Astrocyte (in vitro differentiated cells and primary cell): ENCODE results near the gene GARIN5A. TPM values are rescaled to one million over a fixed set of nuclear protein-coding genes. Genes with fewer than 3 reads are reported as not detected.
A peak's percentile ranks its signal among the peaks of the same experiment; 100 is the strongest.

Experiments
- DNase-seq: peaks from one replicate; pipeline ENCODE4 v3.0.0-alpha.2; 2010; ENCODE audit warnings: low read depth
- FAIRE-seq: peaks from 2 replicates; lab custom pipeline; 2011; peaks lifted over from hg19 to GRCh38; lab: Jason Lieb, UNC
- H2AFZ ChIP-seq: 2 replicates; pipeline ENCODE4 v1.6.0; 2012; ENCODE audit warnings: low read depth, low read length, inconsistent platforms
- H3K27ac ChIP-seq: 2 replicates; pipeline ENCODE4 v1.5.1; 2011; ENCODE audit warnings: low read depth, low read length, inconsistent platforms
- H3K27me3 ChIP-seq: 2 replicates; pipeline ENCODE4 v1.6.0; 2011; ENCODE audit warnings: low read length, inconsistent platforms; ENCODE audit not compliant: insufficient read depth
- H3K36me3 ChIP-seq: 2 replicates; pipeline ENCODE4 v1.5.1; 2011; ENCODE audit warnings: low read length, inconsistent platforms; ENCODE audit not compliant: insufficient read depth
- H3K4me1 ChIP-seq: 2 replicates; pipeline ENCODE4 v1.5.1; 2011; ENCODE audit warnings: low read length, inconsistent platforms; ENCODE audit not compliant: insufficient read depth
- H3K4me2 ChIP-seq: 2 replicates; pipeline ENCODE4 v1.6.0; 2012; ENCODE audit warnings: low read length, inconsistent platforms
- H3K4me3 ChIP-seq: 2 replicates; pipeline ENCODE4 v1.5.1; 2011; ENCODE audit warnings: low read depth, mild to moderate bottlenecking, low read length, inconsistent platforms; ENCODE audit not compliant: insufficient read depth
- H3K79me2 ChIP-seq: 2 replicates; pipeline ENCODE4 v1.6.0; 2012; ENCODE audit warnings: mild to moderate bottlenecking, low read length, inconsistent platforms; ENCODE audit not compliant: insufficient read depth
- H3K9ac ChIP-seq: 2 replicates; pipeline ENCODE4 v1.6.0; 2012; ENCODE audit warnings: mild to moderate bottlenecking, low read length, inconsistent platforms
- H3K9me3 ChIP-seq: 2 replicates; pipeline ENCODE4 v1.5.1; 2012; ENCODE audit warnings: low read depth, mild to moderate bottlenecking, low read length, inconsistent platforms; ENCODE audit not compliant: insufficient read depth
- H4K20me1 ChIP-seq: 2 replicates; pipeline ENCODE4 v1.6.0; 2012; ENCODE audit warnings: low read length, inconsistent platforms; ENCODE audit not compliant: insufficient read depth
- H3K27ac Mint-ChIP-seq: one replicate; pipeline ENCODE4 v1.8.0; 2021; ENCODE audit warnings: mild to moderate bottlenecking, mixed read lengths; ENCODE audit not compliant: unreplicated experiment
- H3K27me3 Mint-ChIP-seq: one replicate; pipeline ENCODE4 v1.8.0; 2021; ENCODE audit warnings: low read depth, mixed read lengths; ENCODE audit not compliant: unreplicated experiment
- H3K36me3 Mint-ChIP-seq: one replicate; pipeline ENCODE4 v1.8.0; 2021; ENCODE audit warnings: low read depth, mixed read lengths; ENCODE audit not compliant: unreplicated experiment
- H3K4me1 Mint-ChIP-seq: one replicate; pipeline ENCODE4 v1.8.0; 2021; ENCODE audit warnings: low read depth, mixed read lengths; ENCODE audit not compliant: unreplicated experiment
- H3K4me3 Mint-ChIP-seq: one replicate; pipeline ENCODE4 v1.8.0; 2021; ENCODE audit warnings: mild to moderate bottlenecking, moderate library complexity, mixed read lengths; ENCODE audit not compliant: unreplicated experiment
- H3K9me3 Mint-ChIP-seq: one replicate; pipeline ENCODE4 v1.8.0; 2021; ENCODE audit warnings: mild to moderate bottlenecking, mixed read lengths; ENCODE audit not compliant: unreplicated experiment
- EZH2 ChIP-seq: IDR thresholded peaks from 2 replicates; pipeline ENCODE4 v1.6.1; 2012; ENCODE audit warnings: mild to moderate bottlenecking, low read length, inconsistent platforms; ENCODE audit not compliant: insufficient read depth
- total RNA-seq: library from RNA; stranded (reverse); gene quantifications from 2 replicates; pipeline ENCODE4 v1.2.1, GENCODE V29; 2021
- TF ChIP-seq, protein P1 (sequence below): IDR thresholded peaks from 2 replicates; pipeline ENCODE4 v1.5.1; 2011; ENCODE audit warnings: low read depth, mild to moderate bottlenecking, inconsistent platforms, low read length, moderate library complexity; ENCODE audit not compliant: insufficient read depth

The GARIN5A gene
- total RNA-seq, 1 donor from 2014 or later, result not detected

DNA sequence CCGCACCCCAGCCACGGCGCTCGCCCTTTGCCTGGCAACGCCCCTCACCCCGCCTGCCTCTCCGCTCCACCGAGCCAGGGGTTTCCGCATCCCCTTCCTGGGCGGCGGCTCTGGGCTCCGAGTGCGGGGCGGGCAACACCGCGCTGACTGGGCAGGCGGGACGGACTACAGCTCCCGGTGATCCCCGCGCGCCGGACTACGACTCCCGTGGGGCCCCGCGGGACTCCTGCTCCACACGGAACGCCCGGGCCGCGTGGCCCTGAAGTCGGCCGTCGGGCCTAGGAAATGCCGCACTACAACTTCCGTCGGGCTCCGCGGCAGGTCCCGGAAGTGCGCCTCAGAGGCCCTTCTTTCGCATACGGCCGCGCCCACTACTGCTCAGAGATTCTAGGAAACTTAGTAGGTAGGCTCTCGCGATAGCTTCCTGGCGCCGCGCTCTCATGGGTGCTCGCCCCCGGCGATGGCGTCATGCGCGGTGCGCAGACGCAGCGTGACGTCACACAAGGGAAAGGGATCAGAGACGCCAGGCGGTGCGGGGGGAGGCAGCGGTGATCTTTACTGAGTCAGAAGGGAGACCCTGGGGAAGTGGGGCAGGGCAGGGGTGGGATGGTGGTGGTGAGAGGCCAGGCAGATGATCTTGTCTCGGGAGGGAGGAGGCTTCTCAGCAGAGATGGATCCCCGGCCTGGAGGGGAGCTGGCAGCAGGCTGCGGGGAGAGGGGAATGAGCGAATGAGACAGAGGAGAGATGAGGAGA, 34.6 kb upstream of the GARIN5A start, which contains the start of gene JOSD2:
Gene JOSD2, minus strand, starts transcription at position 123 of the 754 bp plus-strand sequence. CDS start 760 bp downstream, outside the sequence.
- no peak within 1 kb of the TSS for H3K27ac Mint-ChIP-seq
- Histone ChIP-seq H2AFZ (peak within 1 kb of the TSS; percentile 92), H3K36me3 (no peaks in the 10 kb centered on the region), H3K4me2 (peak within 1 kb of the TSS; percentile 99), H4K20me1 (no peaks in the 10 kb centered on the region), H3K9ac (peak within 1 kb of the TSS; percentile 84), H3K79me2 (peaks cover 9% of the 10 kb centered on the region), H3K4me1 (peaks cover 4% of the 10 kb centered on the region), H3K27me3 (no peaks in the 10 kb centered on the region), H3K9me3 (no peaks in the 10 kb centered on the region), H3K27ac (peak within 1 kb of the TSS; percentile 45), H3K4me3 (peak within 1 kb of the TSS; percentile 76)
- TF ChIP-seq EZH2, result no peak
- TF ChIP-seq, protein P1, sequence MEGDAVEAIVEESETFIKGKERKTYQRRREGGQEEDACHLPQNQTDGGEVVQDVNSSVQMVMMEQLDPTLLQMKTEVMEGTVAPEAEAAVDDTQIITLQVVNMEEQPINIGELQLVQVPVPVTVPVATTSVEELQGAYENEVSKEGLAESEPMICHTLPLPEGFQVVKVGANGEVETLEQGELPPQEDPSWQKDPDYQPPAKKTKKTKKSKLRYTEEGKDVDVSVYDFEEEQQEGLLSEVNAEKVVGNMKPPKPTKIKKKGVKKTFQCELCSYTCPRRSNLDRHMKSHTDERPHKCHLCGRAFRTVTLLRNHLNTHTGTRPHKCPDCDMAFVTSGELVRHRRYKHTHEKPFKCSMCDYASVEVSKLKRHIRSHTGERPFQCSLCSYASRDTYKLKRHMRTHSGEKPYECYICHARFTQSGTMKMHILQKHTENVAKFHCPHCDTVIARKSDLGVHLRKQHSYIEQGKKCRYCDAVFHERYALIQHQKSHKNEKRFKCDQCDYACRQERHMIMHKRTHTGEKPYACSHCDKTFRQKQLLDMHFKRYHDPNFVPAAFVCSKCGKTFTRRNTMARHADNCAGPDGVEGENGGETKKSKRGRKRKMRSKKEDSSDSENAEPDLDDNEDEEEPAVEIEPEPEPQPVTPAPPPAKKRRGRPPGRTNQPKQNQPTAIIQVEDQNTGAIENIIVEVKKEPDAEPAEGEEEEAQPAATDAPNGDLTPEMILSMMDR, result no peak
- no peaks in the 10 kb centered on the region for H3K27me3 Mint-ChIP-seq
- H3K36me3 Mint-ChIP-seq, result no peaks in the 10 kb centered on the region
- peak; percentile 98 for DNase-seq
- no peaks in the 10 kb centered on the region for H3K4me1 Mint-ChIP-seq
- H3K4me3 Mint-ChIP-seq, result no peak within 1 kb of the TSS
- no peak for FAIRE-seq
- peaks cover 24% of the 10 kb centered on the region for H3K9me3 Mint-ChIP-seq

DNA sequence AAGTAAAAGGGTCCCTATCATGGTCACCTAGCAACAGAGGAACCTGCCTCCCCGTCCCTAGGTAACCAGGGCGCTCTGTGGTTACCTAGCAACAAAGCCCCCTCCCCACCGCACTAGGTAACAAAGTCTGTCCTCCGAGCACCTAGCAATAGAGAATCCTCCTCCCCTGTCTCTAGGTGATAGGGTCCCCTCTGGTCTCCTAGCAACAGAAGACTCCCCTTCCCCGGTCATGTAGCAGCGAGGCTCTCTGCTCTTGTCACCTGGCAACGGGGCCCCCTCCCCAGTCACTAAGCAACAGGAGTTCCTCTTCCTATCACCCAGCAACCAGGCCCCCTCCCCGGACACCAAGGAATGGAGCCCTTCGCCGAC, 34.0 kb upstream of the GARIN5A start:
- TF ChIP-seq, protein P1, result no peak
- no peak for TF ChIP-seq EZH2
- peak overlapping the region; percentile 84 for H3K9ac ChIP-seq
- H4K20me1 ChIP-seq, result no peaks in the 10 kb centered on the region
- Mint-ChIP-seq H3K36me3 (no peaks in the 10 kb centered on the region), H3K4me1 (no peaks in the 10 kb centered on the region), H3K27ac (no peak overlapping the region), H3K9me3 (peaks cover 24% of the 10 kb centered on the region), H3K4me3 (no peak overlapping the region), H3K27me3 (no peaks in the 10 kb centered on the region)
- DNase-seq (peak; percentile 20), FAIRE-seq (no peak)
- H3K27ac ChIP-seq, result peak overlapping the region; percentile 45
- H3K27me3 ChIP-seq, result no peaks in the 10 kb centered on the region
- peak overlapping the region; percentile 76 for H3K4me3 ChIP-seq
- H3K4me1 ChIP-seq, result peaks cover 4% of the 10 kb centered on the region
- H3K79me2 ChIP-seq, result peaks cover 9% of the 10 kb centered on the region
- peak overlapping the region; percentile 58 for H2AFZ ChIP-seq
- no peaks in the 10 kb centered on the region for H3K36me3 ChIP-seq
- peak overlapping the region; percentile 99 for H3K4me2 ChIP-seq
- no peaks in the 10 kb centered on the region for H3K9me3 ChIP-seq
